C4-2B (cell line): ENCODE data around the gene HIRA.

Source experiments
- ZFX ChIP-seq: fragments of 450-650 bp; IDR thresholded peaks from 2 replicates; pipeline ENCODE4 v1.6.1; 2017
- TF ChIP-seq, protein P1 (sequence below): fragments of 450-650 bp; conservative IDR thresholded peaks from 2 replicates; pipeline ENCODE4 v1.5.1; 2017; ENCODE audit warnings: mild to moderate bottlenecking

DNA sequence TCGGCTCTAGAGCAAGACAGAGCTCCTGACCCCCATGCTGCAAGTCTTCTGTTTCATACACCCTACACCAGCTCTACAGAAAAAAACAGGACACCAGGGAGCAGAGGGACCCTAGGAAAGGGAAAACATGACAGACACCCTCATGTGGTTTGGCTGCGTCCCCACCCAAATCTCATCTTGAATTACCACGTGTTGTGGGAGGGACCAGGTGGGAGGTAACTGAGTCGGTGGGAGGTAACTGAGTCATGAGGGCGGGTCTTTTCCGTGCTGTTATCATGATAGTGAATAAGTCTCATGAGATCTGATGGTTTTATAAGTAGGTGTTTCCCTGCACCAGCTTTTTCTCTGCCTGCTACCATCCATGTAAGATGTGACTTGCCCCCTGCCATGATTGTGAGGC, 22.6 kb upstream of the HIRA start:
- TF ChIP-seq, protein P1, sequence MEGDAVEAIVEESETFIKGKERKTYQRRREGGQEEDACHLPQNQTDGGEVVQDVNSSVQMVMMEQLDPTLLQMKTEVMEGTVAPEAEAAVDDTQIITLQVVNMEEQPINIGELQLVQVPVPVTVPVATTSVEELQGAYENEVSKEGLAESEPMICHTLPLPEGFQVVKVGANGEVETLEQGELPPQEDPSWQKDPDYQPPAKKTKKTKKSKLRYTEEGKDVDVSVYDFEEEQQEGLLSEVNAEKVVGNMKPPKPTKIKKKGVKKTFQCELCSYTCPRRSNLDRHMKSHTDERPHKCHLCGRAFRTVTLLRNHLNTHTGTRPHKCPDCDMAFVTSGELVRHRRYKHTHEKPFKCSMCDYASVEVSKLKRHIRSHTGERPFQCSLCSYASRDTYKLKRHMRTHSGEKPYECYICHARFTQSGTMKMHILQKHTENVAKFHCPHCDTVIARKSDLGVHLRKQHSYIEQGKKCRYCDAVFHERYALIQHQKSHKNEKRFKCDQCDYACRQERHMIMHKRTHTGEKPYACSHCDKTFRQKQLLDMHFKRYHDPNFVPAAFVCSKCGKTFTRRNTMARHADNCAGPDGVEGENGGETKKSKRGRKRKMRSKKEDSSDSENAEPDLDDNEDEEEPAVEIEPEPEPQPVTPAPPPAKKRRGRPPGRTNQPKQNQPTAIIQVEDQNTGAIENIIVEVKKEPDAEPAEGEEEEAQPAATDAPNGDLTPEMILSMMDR: no peak
- TF ChIP-seq ZFX: no peak
